PC-3 (cell line): ENCODE results near the gene ATP1B1. TPM values are rescaled to one million over a fixed set of nuclear protein-coding genes. Genes with fewer than 3 reads are reported as not detected.
A peak's percentile ranks its signal among the peaks of the same experiment; 100 is the strongest.

Experiments used
- ATAC-seq: fragments of 200-7000 bp; cut with Tn5 transposase; 2 replicates; pipeline ENCODE4 v1.9.1; 2020; ENCODE audit warnings: mild to moderate bottlenecking, moderate library complexity
- BruUV-seq: library from RNA; stranded (reverse); fragments of 400-500 nt; replicated peaks from 2 replicates; lab custom pipeline; 2021; lab: Mats Ljungman, UMichigan
- CTCF ChIA-PET: fragments of 300-600 bp; sonication (Branson Sonifier 250); formaldehyde crosslinking; loops from one replicate; lab custom pipeline; 2022; ENCODE audit warnings: antibody characterized with exemption; lab: Charles Lee
- POLR2A ChIA-PET: fragments of 300-600 bp; sonication (Branson Sonifier 250); formaldehyde crosslinking; loops from one replicate; lab custom pipeline; 2022; ENCODE audit warnings: antibody characterized with exemption; ENCODE audit not compliant: unreplicated experiment; lab: Charles Lee
- DNase-seq: peaks from one replicate; pipeline ENCODE4 v3.0.0-alpha.2; 2015
- H2AFZ ChIP-seq: fragments of 300-600 bp; sonication (generic); 2 replicates; pipeline ENCODE4 v1.6.0; 2016; ENCODE audit warnings: antibody characterized with exemption, low read length
- H3F3A ChIP-seq: fragments of 300-600 bp; sonication (generic); one replicate; pipeline ENCODE4 v1.6.0; 2017; ENCODE audit warnings: antibody characterized with exemption, low read length, control low read depth, mild to moderate bottlenecking; ENCODE audit not compliant: unreplicated experiment
- H3K27ac ChIP-seq: fragments of 300-600 bp; sonication (generic); 2 replicates; pipeline ENCODE4 v1.5.1; 2016; ENCODE audit warnings: mild to moderate bottlenecking, low read length
- H3K27me3 ChIP-seq: fragments of 300-600 bp; sonication (generic); 2 replicates; pipeline ENCODE4 v1.6.1; 2016; ENCODE audit warnings: low read length, mixed read lengths
- H3K36me3 ChIP-seq: fragments of 300-600 bp; sonication (generic); 2 replicates; pipeline ENCODE4 v1.6.1; 2016; ENCODE audit warnings: low read depth, mixed run types, low read length, mixed read lengths
- H3K4me1 ChIP-seq: fragments of 300-600 bp; sonication (generic); 2 replicates; pipeline ENCODE4 v1.5.1; 2016; ENCODE audit warnings: low read length; ENCODE audit not compliant: insufficient read depth
- H3K4me2 ChIP-seq: fragments of 300-600 bp; sonication (generic); 2 replicates; pipeline ENCODE4 v1.6.0; 2016; ENCODE audit warnings: low read length
- H3K4me3 ChIP-seq: fragments of 300-600 bp; sonication (generic); 2 replicates; pipeline ENCODE4 v1.5.1; 2016; ENCODE audit warnings: mild to moderate bottlenecking, low read length, mixed read lengths
- H3K79me2 ChIP-seq: fragments of 300-600 bp; sonication (generic); 2 replicates; pipeline ENCODE4 v1.6.1; 2017; ENCODE audit warnings: low read length, mixed read lengths
- H3K9ac ChIP-seq: fragments of 300-600 bp; sonication (generic); 2 replicates; pipeline ENCODE4 v1.6.0; 2016; ENCODE audit warnings: mild to moderate bottlenecking, low read length
- H3K9me2 ChIP-seq: fragments of 300-600 bp; sonication (generic); replicated peaks from 2 replicates; pipeline ENCODE4 v1.6.1; 2016; ENCODE audit warnings: mixed run types, low read length, mixed read lengths
- H3K9me3 ChIP-seq: fragments of 300-600 bp; sonication (generic); 2 replicates; pipeline ENCODE4 v1.6.1; 2016; ENCODE audit warnings: low read length, mixed read lengths
- H4K20me1 ChIP-seq: fragments of 300-600 bp; sonication (generic); 2 replicates; pipeline ENCODE4 v1.6.1; 2016; ENCODE audit warnings: low read length, mixed read lengths
- EZH2 ChIP-seq: fragments of 300-600 bp; sonication (generic); IDR thresholded peaks from one replicate; pipeline ENCODE4 v1.6.1; 2017; ENCODE audit warnings: antibody characterized with exemption, mild to moderate bottlenecking, low read length; ENCODE audit not compliant: unreplicated experiment
- EZH2phosphoT487 ChIP-seq: fragments of 300-600 bp; sonication (generic); IDR thresholded peaks from 2 replicates; pipeline ENCODE4 v1.6.1; 2018; ENCODE audit warnings: mild to moderate bottlenecking, antibody characterized with exemption, low read length, borderline replicate concordance
- intact Hi-C: fragments of 100-400 bp; cut with micrococcal nuclease; formaldehyde crosslinking; loops from 2 replicates; pipeline ENCODE4 v1.9.0; 2023
- total RNA-seq: library from RNA; depleted of rRNA; stranded (reverse); fragments of >200 nt; gene quantifications from 2 replicates; pipeline ENCODE4 v1.2.3, GENCODE V29; 2014
- TF ChIP-seq, protein P1 (sequence below): fragments of 300-600 bp; sonication (generic); conservative IDR thresholded peaks from 2 replicates; pipeline ENCODE4 v1.5.1; 2017; ENCODE audit warnings: antibody characterized with exemption, low read depth, mild to moderate bottlenecking, low read length

ATP1B1 gene
- total RNA-seq, 1 experiment from 2014 or later, result 68.7 TPM

DNA sequence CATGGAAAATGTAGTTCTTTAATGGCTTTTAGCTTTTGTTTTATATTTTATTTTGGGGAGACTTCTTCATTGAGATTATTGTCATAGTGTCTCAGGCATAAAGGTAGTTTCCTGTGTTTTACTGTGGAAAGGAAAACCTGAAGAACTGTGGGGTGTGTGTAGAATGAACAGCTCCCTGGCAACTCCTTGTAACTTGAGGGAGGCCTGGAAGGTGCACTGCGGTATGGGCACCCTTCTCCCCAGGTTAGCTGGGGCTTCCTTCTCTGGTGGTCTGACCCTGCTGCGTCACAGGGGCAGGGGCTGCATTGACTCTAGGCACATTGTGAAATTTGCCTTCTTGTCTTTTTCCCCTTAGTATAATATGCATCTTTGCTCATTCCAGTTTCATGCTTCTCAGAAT, 1.7 kb downstream of the ATP1B1 start:
- TF ChIP-seq, protein P1, sequence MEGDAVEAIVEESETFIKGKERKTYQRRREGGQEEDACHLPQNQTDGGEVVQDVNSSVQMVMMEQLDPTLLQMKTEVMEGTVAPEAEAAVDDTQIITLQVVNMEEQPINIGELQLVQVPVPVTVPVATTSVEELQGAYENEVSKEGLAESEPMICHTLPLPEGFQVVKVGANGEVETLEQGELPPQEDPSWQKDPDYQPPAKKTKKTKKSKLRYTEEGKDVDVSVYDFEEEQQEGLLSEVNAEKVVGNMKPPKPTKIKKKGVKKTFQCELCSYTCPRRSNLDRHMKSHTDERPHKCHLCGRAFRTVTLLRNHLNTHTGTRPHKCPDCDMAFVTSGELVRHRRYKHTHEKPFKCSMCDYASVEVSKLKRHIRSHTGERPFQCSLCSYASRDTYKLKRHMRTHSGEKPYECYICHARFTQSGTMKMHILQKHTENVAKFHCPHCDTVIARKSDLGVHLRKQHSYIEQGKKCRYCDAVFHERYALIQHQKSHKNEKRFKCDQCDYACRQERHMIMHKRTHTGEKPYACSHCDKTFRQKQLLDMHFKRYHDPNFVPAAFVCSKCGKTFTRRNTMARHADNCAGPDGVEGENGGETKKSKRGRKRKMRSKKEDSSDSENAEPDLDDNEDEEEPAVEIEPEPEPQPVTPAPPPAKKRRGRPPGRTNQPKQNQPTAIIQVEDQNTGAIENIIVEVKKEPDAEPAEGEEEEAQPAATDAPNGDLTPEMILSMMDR, result no peak
- TF ChIP-seq EZH2 (no peak), EZH2phosphoT487 (no peak)
- BruUV-seq, result no TSS peak
- CTCF ChIA-PET, result interaction anchor here (1.1 kb wide), 1 partner anchor 505 kb away, joined by 5 read pairs; no protein-coding TSS in a partner anchor
- Histone ChIP-seq H3K9ac (peak overlapping the region; percentile 77), H3F3A (no peaks in the 10 kb centered on the region), H3K79me2 (peaks cover 63% of the 10 kb centered on the region), H3K4me1 (peaks cover 58% of the 10 kb centered on the region), H3K4me3 (peak overlapping the region; percentile 93), H4K20me1 (peaks cover 22% of the 10 kb centered on the region), H2AFZ (no peak overlapping the region), H3K27ac (peak overlapping the region; percentile 64), H3K9me3 (no peaks in the 10 kb centered on the region), H3K9me2 (no peaks in the 10 kb centered on the region), H3K27me3 (no peaks in the 10 kb centered on the region), H3K4me2 (peak overlapping the region; percentile 92), H3K36me3 (peaks cover 19% of the 10 kb centered on the region)
- DNase-seq, result no peak
- no peak for ATAC-seq
- POLR2A ChIA-PET, result no interaction called here
- intact Hi-C loops, result loop anchor here (1.0 to 10.0 kb wide), 7 partner anchors 188 to 763 kb away; partner anchors contain the start of genes BLZF1 and NME7

DNA sequence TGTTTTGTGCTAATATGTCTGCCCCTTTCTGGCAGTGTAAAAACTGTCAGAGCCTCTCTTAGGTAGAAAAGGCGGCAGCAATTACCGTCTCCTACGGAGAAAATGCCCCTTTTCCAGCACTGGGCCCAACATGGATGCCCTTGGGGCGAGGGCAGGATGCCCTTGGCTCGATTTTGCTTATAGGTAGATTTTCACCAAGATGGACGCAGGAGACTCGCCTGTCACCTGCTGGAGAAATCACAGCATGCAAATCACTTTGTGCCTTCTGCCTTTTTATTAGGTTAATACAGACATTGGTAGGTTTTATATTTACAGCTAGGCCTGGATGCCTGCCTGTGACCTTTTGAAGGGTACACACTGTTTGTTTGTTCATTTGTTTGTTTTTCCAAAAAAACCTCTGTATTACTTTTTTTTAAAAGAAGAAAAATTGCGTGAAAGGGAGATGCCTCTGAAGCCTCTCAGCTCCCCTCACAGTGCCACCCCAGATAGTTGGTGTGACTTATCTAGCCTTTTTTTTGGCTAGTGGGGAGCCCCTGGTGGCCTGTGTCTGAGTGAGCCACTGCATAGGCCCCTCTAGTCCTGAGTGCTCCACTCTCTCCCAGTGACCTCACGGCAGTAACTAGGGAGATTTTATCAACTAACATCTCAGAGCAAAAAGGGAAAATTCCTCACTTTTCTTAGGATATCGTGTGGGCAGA, 2.5 kb downstream of the ATP1B1 start:
- Histone ChIP-seq H3K4me2 (peak overlapping the region; percentile 92), H3K9me3 (no peaks in the 10 kb centered on the region), H3K4me1 (peaks cover 64% of the 10 kb centered on the region), H3K4me3 (peak overlapping the region; percentile 93), H3K79me2 (peaks cover 67% of the 10 kb centered on the region), H2AFZ (0 out of 2 replicates have a peak overlapping the region, but pooled peaks have one; percentile 8), H3K27me3 (no peaks in the 10 kb centered on the region), H3F3A (no peaks in the 10 kb centered on the region), H4K20me1 (peaks cover 22% of the 10 kb centered on the region), H3K9ac (peak overlapping the region; percentile 77), H3K9me2 (no peaks in the 10 kb centered on the region), H3K36me3 (peaks cover 22% of the 10 kb centered on the region), H3K27ac (peak overlapping the region; percentile 64)
- ChIA-PET POLR2A (no interaction called here), CTCF (interaction anchor here (0.6 to 0.9 kb wide), 2 partner anchors 169 to 240 kb away, joined by 3 read pairs; no protein-coding TSS in a partner anchor)
- TF ChIP-seq, protein P1, result peak; percentile 55
- no peak for TF ChIP-seq EZH2
- intact Hi-C loops, result loop anchor here (1.0 to 10.0 kb wide), 8 partner anchors 189 to 764 kb away; partner anchors contain the start of genes BLZF1 and NME7
- DNase-seq (peak; percentile 56), ATAC-seq (no peak)
- BruUV-seq, result no TSS peak
